Esophagus muscularis mucosa (tissue), 4 donors: ENCODE results near the gene MTOR. TPM values are rescaled to one million over a fixed set of nuclear protein-coding genes. Genes with fewer than 3 reads are reported as not detected.

ENCODE experiments used
- DNase-seq: peaks from one replicate; pipeline ENCODE4 v3.0.0-alpha.2; 2017; ENCODE audit errors: extremely low spot score
- H3K27ac ChIP-seq, 4 donors: fragments of 200-600 bp; sonication (generic); replicated peaks in 1 of 4; 1 replicate in 3 of 4; 2 replicates in 1 of 4; pipeline ENCODE4 v1.5.1; 2016 to 2019; ENCODE audit warnings: mild to moderate bottlenecking in 1 of 4
- H3K27me3 ChIP-seq, 4 donors: fragments of 200-600 bp; sonication (generic); one replicate each; pipeline versions ENCODE4 v1.5.1 to v1.6.0; 2016 to 2019
- H3K36me3 ChIP-seq, 4 donors: fragments of 200-600 bp; sonication (generic); one replicate each; pipeline ENCODE4 v1.5.1; 2016 to 2019
- H3K4me1 ChIP-seq, 4 donors: fragments of 200-600 bp; sonication (generic); one replicate each; pipeline ENCODE4 v1.5.1; 2016 to 2019
- H3K4me3 ChIP-seq, 4 donors: fragments of 200-600 bp; sonication (generic); 1 replicate in 2 of 4; 2 replicates in 2 of 4; pipeline ENCODE4 v1.5.1; 2016 to 2019; ENCODE audit warnings: mild to moderate bottlenecking in 4 of 4, moderate library complexity in 1 of 4
- H3K9me3 ChIP-seq, 4 donors: fragments of 200-600 bp; sonication (generic); 1 replicate in 3 of 4; 2 replicates in 1 of 4; pipeline ENCODE4 v1.5.1; 2016 to 2019
- EP300 ChIP-seq: sonication (generic); formaldehyde crosslinking; IDR thresholded peaks from one replicate; pipeline ENCODE4 v1.6.1; 2017; ENCODE audit warnings: antibody characterized with exemption
- POLR2A ChIP-seq: fragments of 450-650 bp; IDR thresholded peaks from one replicate; pipeline ENCODE4 v1.6.1; 2017; ENCODE audit warnings: antibody characterized with exemption, moderate library complexity, mild to moderate bottlenecking, low read depth
- POLR2AphosphoS5 ChIP-seq, 2 donors: sonication (generic); formaldehyde crosslinking; IDR thresholded peaks; one replicate each; pipeline ENCODE4 v1.6.1; 2017; ENCODE audit warnings: antibody characterized with exemption in 2 of 2
- WGBS: methylation state at CpG from one replicate; pipeline ENCODE4 v1.1.5; 2018; 5-methylcytosine and 5-hydroxymethylcytosine counted together
- intact Hi-C: fragments of 100-400 bp; cut with DNase I; formaldehyde crosslinking; loops from one replicate; pipeline ENCODE4 v1.15.1; 2023
- total RNA-seq, 4 donors: library from RNA; depleted of rRNA; stranded (reverse); fragments of >200 nt; gene quantifications; one replicate each; pipeline versions ENCODE4 v1.1.0 to v1.2.1, GENCODE V29; 2016
- TF ChIP-seq, protein P1 (sequence below), 3 experiments: fragments of 200-600 bp in 2 of 3; fragments of 450-650 bp in 1 of 3; sonication (generic) in 2 of 3; IDR thresholded peaks; one replicate each; pipeline ENCODE4 v1.5.1; 2017 to 2019; ENCODE audit warnings: antibody characterized with exemption in 3 of 3, mild to moderate bottlenecking in 2 of 3, moderate library complexity in 1 of 3

Gene MTOR
- total RNA-seq, 4 donors from 2014 or later: 33.6 to 51.1 (median 41.0) TPM

DNA sequence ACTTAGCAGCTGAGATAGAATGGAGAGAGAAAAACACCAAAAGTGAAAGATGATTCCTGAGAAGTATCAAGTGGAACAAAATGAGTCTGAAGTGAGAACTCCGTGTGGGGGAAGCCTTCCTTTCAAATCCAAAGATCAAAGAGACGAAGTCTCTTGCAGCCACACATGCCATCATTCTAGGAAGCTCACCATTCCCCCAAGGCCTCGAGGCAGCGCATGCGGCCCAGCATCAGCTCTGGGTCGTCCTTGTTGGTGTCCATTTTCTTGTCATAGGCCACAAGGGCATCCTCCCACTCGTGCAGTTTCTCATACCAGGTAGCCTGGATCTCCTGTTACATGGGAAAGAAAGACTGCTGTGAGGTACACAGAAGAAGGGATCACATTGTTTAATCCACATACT is 105.4 kb downstream of the MTOR start:
- peaks cover 24 to 30% (median 26%) of the 10 kb centered on the region in 4 donors for H3K4me1 ChIP-seq
- peak overlapping the region in 1 of 4 donors; percentile 36 for H3K27ac ChIP-seq
- no peak for DNase-seq
- 93% methylated on average over 7 of the region's 7 CpGs for WGBS
- no peak overlapping the region for H3K4me3 ChIP-seq
- intact Hi-C loops: no loop called here
- H3K27me3 ChIP-seq: no peaks in the 10 kb centered on the region
- peaks cover 0 to 66% (median 37%) of the 10 kb centered on the region in 4 donors for H3K36me3 ChIP-seq
- TF ChIP-seq EP300 (no peak), POLR2A (no peak), POLR2AphosphoS5 (IDR thresholded peaks at IDR 0.05) (no peak)
- TF ChIP-seq, protein P1, sequence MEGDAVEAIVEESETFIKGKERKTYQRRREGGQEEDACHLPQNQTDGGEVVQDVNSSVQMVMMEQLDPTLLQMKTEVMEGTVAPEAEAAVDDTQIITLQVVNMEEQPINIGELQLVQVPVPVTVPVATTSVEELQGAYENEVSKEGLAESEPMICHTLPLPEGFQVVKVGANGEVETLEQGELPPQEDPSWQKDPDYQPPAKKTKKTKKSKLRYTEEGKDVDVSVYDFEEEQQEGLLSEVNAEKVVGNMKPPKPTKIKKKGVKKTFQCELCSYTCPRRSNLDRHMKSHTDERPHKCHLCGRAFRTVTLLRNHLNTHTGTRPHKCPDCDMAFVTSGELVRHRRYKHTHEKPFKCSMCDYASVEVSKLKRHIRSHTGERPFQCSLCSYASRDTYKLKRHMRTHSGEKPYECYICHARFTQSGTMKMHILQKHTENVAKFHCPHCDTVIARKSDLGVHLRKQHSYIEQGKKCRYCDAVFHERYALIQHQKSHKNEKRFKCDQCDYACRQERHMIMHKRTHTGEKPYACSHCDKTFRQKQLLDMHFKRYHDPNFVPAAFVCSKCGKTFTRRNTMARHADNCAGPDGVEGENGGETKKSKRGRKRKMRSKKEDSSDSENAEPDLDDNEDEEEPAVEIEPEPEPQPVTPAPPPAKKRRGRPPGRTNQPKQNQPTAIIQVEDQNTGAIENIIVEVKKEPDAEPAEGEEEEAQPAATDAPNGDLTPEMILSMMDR (IDR thresholded peaks at IDR 0.05): no peak
- no peaks in the 10 kb centered on the region for H3K9me3 ChIP-seq

DNA sequence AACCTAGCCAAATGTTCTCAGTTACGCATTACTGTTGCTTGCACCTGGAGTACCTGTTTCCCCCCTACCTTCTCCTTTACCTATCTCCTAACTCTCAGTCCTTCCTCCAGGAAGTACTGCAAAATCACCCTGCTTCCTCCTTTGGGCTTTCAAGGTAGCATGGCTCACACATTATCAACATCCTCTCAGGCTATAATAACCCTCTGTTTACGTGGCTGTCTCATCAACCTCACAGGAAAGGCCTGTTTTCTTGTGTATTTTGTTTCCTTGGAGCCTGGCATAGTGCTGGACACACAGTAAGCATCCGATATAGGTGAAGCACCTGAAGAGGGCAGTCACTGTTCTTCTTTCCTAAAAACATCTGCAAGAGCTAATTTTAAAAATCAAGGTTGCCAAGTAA is 105.9 kb downstream of the MTOR start:
- H3K27ac ChIP-seq: no peak overlapping the region
- 70% methylated on average over 3 of the region's 3 CpGs for WGBS
- no peak for DNase-seq
- TF ChIP-seq POLR2AphosphoS5 (IDR thresholded peaks at IDR 0.05): no peak
- TF ChIP-seq, protein P1 (IDR thresholded peaks at IDR 0.05): no peak
- TF ChIP-seq POLR2A: no peak
- TF ChIP-seq EP300: no peak
- H3K9me3 ChIP-seq: no peaks in the 10 kb centered on the region
- H3K4me1 ChIP-seq: peaks cover 27 to 35% (median 31%) of the 10 kb centered on the region in 4 donors
- H3K27me3 ChIP-seq: no peaks in the 10 kb centered on the region
- H3K36me3 ChIP-seq: peaks cover 0 to 67% (median 33%) of the 10 kb centered on the region in 4 donors
- no peak overlapping the region for H3K4me3 ChIP-seq
- intact Hi-C loops: no loop called here

DNA sequence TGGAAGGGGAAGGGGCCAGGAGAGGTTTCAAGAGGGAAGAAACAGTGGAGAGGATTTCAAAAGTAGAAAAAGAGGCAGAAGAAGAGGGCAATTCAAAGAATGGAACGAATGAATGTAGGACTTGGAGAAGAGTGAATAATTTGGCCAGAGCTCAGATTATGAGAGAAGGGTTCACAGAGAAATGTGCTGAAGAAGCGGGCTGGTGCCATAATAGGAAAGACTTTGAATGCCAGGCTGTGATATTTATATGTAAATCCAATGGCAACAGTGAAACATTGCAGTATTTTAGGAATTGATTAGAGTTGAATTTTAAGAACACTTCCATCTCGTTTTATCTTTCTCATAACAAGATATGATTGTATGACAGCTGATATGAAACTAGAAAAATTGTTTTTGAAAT is 109.2 kb downstream of the MTOR start:
- TF ChIP-seq POLR2AphosphoS5 (IDR thresholded peaks at IDR 0.05) (no peak), POLR2A (no peak), EP300 (no peak)
- TF ChIP-seq, protein P1 (IDR thresholded peaks at IDR 0.05): no peak
- 77% methylated on average over 3 of the region's 3 CpGs for WGBS
- intact Hi-C loops: no loop called here
- Histone ChIP-seq H3K27ac (no peak overlapping the region), H3K36me3 (peaks cover 16 to 87% (median 44%) of the 10 kb centered on the region in 4 donors), H3K27me3 (no peaks in the 10 kb centered on the region), H3K4me3 (no peak overlapping the region), H3K9me3 (no peaks in the 10 kb centered on the region), H3K4me1 (peaks cover 19 to 42% (median 31%) of the 10 kb centered on the region in 4 donors)
- no peak for DNase-seq

DNA sequence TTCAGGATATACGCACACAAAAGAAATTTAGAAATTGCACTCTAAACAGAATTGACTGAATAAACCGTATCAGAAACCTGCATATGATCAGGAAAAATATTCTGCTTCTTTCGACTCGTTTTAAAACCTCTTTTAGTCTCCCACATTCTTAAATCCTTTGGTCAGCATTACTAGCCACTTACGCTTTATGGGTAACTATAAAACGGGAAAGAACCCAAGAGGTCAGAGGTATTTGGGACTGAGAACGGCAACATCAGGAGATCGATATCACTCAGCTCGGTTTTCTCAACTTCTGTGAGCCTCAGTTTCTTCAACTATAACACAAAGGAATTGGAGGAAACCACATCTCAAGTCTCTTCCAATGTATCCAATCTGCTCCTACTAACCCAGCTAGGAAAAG is 109.6 kb downstream of the MTOR start:
- 89% methylated on average over 9 of the region's 9 CpGs for WGBS
- TF ChIP-seq POLR2AphosphoS5 (IDR thresholded peaks at IDR 0.05): no peak
- no peak for TF ChIP-seq POLR2A
- no peak for TF ChIP-seq EP300
- TF ChIP-seq, protein P1 (IDR thresholded peaks at IDR 0.05): no peak
- peaks cover 15 to 38% (median 27%) of the 10 kb centered on the region in 4 donors for H3K4me1 ChIP-seq
- no peak overlapping the region for H3K4me3 ChIP-seq
- H3K27ac ChIP-seq: peak overlapping the region in 1 of 4 donors; percentile 19
- no peaks in the 10 kb centered on the region for H3K27me3 ChIP-seq
- DNase-seq: no peak
- intact Hi-C loops: no loop called here
- H3K36me3 ChIP-seq: peaks cover 17 to 87% (median 46%) of the 10 kb centered on the region in 4 donors
- no peaks in the 10 kb centered on the region for H3K9me3 ChIP-seq
